Adrenal gland (tissue), 5 donors: Measurements from ENCODE around the gene PAQR5.

Source experiments
- CTCF ChIP-seq, 6 experiments: fragments of 450-650 bp in 4 of 6; fragments of 200-600 bp in 2 of 6; sonication (generic) in 1 of 6; IDR thresholded peaks; 1 replicate in 5 of 6; 2 replicates in 1 of 6; pipeline versions ENCODE4 v1.5.1 to v1.8.0; 2016 to 2021; ENCODE audit warnings: antibody characterized with exemption in 6 of 6, mild to moderate bottlenecking in 2 of 6, moderate library complexity in 1 of 6
- POLR2A ChIP-seq, 2 donors: fragments of 450-650 bp; IDR thresholded peaks; one replicate each; pipeline ENCODE4 v1.6.1; 2017; ENCODE audit warnings: antibody characterized with exemption in 2 of 2, mild to moderate bottlenecking in 2 of 2, moderate library complexity in 1 of 2
- donor health status: DM: no; HTN: no; CAD: no.

GRCh38 chr15:69340243-69340900 is 41.7 kb downstream of the PAQR5 start:
- no peak for TF ChIP-seq POLR2A (IDR thresholded peaks at IDR 0.05)
- no peak for TF ChIP-seq CTCF (IDR thresholded peaks at IDR 0.05)
